ENCODE data around the gene NUDT13. TPM values are rescaled to one million over a fixed set of nuclear protein-coding genes. Genes with fewer than 3 reads are reported as not detected.
"Not testable (repeated sequence)": the region's sequence is repeated elsewhere in the genome, so short reads cannot be mapped to it uniquely, and the experiment has no call there.

NUDT13 gene
- total and polyA plus RNA-seq, 2 of the 4 experiments (the other 2 are of a cell fraction): 0.90 to 1.7 TPM

- H4K8ac ChIP-seq (ENCODE audit: low read depth in 2 of 2, low read length in 2 of 2); H3K4ac ChIP-seq (ENCODE audit: low read depth, low read length); H3K9me1 ChIP-seq (ENCODE audit: insufficient read depth, low read length); H3K4me2 ChIP-seq (ENCODE audit: low read depth, low read length); H3K27ac ChIP-seq (ENCODE audit: insufficient read depth, low read length); H3K4me3 ChIP-seq (ENCODE audit: insufficient read depth, low read depth, low read length); H3K27me3 ChIP-seq (ENCODE audit: control insufficient read depth, insufficient read depth, low read length); dilution Hi-C loops (cut with HindIII; ENCODE audit: low sequenced_read_pairs, unreplicated experiment); H4K5ac ChIP-seq (ENCODE audit: low read depth, low read length); H2BK15ac ChIP-seq (ENCODE audit: low read depth, low read length); H3K9me3 ChIP-seq (ENCODE audit: control insufficient read depth, insufficient read depth, low read length); H2BK5ac ChIP-seq (ENCODE audit: low read depth, low read length, poor library complexity, severe bottlenecking); H2AK5ac ChIP-seq (ENCODE audit: low read depth, low read length); H3K23ac ChIP-seq (ENCODE audit: low read depth, low read length); H2BK20ac ChIP-seq (ENCODE audit: low read depth, low read length); POLR2A ChIA-PET (ENCODE audit: unreplicated experiment); BruUV-seq (replicated peaks); H3K14ac ChIP-seq (replicated peaks; ENCODE audit: low read depth, low read length); intact Hi-C loops (cut with micrococcal nuclease); H2AFZ ChIP-seq (replicated peaks; ENCODE audit: low read length, poor library complexity); ATAC-seq (ENCODE audit: low read depth); H2BK120ac ChIP-seq (ENCODE audit: low read depth, low read length); H3K56ac ChIP-seq (ENCODE audit: extremely low read depth, insufficient read depth, low read length); H4K91ac ChIP-seq (ENCODE audit: insufficient read depth, low read depth, low read length); H3K9ac ChIP-seq (ENCODE audit: low read depth, low read length); in situ Hi-C loops (cut with MboI; ENCODE audit: low sequenced_read_pairs); H4K20me1 ChIP-seq (ENCODE audit: insufficient read depth, low read length); DNase-seq; H3K36me3 ChIP-seq (ENCODE audit: control insufficient read depth, insufficient read depth, low read length); H3K18ac ChIP-seq (ENCODE audit: low read depth, low read length); H3K4me1 ChIP-seq (ENCODE audit: control insufficient read depth, insufficient read depth, low read length); H2AK9ac ChIP-seq (replicated peaks; ENCODE audit: low read depth, low read length, poor library complexity): not testable (repeated sequence)
- WGBS, 2 experiments (ENCODE audit: extremely low coverage in 2 of 2, insufficient read length in 1 of 2): 83% methylated on average over 1 of the region's 4 CpGs; no CpG with 5 or more reads in 1 of the 2 experiments
- peak; percentile 36; the same call in 1 of the 2 replicates for TF ChIP-seq MAFK (IDR thresholded peaks at IDR 0.05; ENCODE audit: low read depth, low read length)
- CTCF ChIA-PET: interaction anchor here (0.7 kb wide), 1 partner anchor 12 kb away, joined by 6 read pairs; no protein-coding TSS in a partner anchor
- H3K79me1 ChIP-seq (ENCODE audit: low read depth in 1 of 2, low read length in 2 of 2): peaks cover 0 to 12% of the 10 kb centered on the region in 2 experiments; a peak in 2 of 4 replicates
Observed at GRCh38 chr10:73109248-73109652, 1.0 kb upstream of the NUDT13 start.

- H3K14ac ChIP-seq (replicated peaks; ENCODE audit: low read depth, low read length); H2AK9ac ChIP-seq (replicated peaks; ENCODE audit: low read depth, low read length, poor library complexity); H4K91ac ChIP-seq (ENCODE audit: insufficient read depth, low read depth, low read length); H2AK5ac ChIP-seq (ENCODE audit: low read depth, low read length); H4K5ac ChIP-seq (ENCODE audit: low read depth, low read length); BruUV-seq (replicated peaks); ATAC-seq (ENCODE audit: low read depth); POLR2A ChIA-PET (ENCODE audit: unreplicated experiment); H3K9me3 ChIP-seq (ENCODE audit: control insufficient read depth, insufficient read depth, low read length); H3K4me2 ChIP-seq (ENCODE audit: low read depth, low read length); H3K4ac ChIP-seq (ENCODE audit: low read depth, low read length); dilution Hi-C loops (cut with HindIII; ENCODE audit: low sequenced_read_pairs, unreplicated experiment); H3K4me1 ChIP-seq (ENCODE audit: control insufficient read depth, insufficient read depth, low read length); H4K8ac ChIP-seq (ENCODE audit: low read depth in 2 of 2, low read length in 2 of 2); H3K9ac ChIP-seq (ENCODE audit: low read depth, low read length); H2AFZ ChIP-seq (replicated peaks; ENCODE audit: low read length, poor library complexity); H3K18ac ChIP-seq (ENCODE audit: low read depth, low read length); DNase-seq; H3K4me3 ChIP-seq (ENCODE audit: insufficient read depth, low read depth, low read length); H2BK15ac ChIP-seq (ENCODE audit: low read depth, low read length); H3K27ac ChIP-seq (ENCODE audit: insufficient read depth, low read length); H3K27me3 ChIP-seq (ENCODE audit: control insufficient read depth, insufficient read depth, low read length); H3K56ac ChIP-seq (ENCODE audit: extremely low read depth, insufficient read depth, low read length); H3K9me1 ChIP-seq (ENCODE audit: insufficient read depth, low read length); CTCF ChIA-PET; in situ Hi-C loops (cut with MboI; ENCODE audit: low sequenced_read_pairs); H3K23ac ChIP-seq (ENCODE audit: low read depth, low read length); H3K36me3 ChIP-seq (ENCODE audit: control insufficient read depth, insufficient read depth, low read length); H2BK20ac ChIP-seq (ENCODE audit: low read depth, low read length); H4K20me1 ChIP-seq (ENCODE audit: insufficient read depth, low read length); H2BK120ac ChIP-seq (ENCODE audit: low read depth, low read length): not testable (repeated sequence)
- intact Hi-C loops (cut with micrococcal nuclease): loop anchor here (5.0 kb wide), 1 partner anchor 45 kb away; no protein-coding TSS in a partner anchor
- no CpG with 5 or more reads among the region's 13 CpGs for WGBS, 2 experiments (ENCODE audit: extremely low coverage in 2 of 2, insufficient read length in 1 of 2)
- H3K79me1 ChIP-seq (ENCODE audit: low read depth in 1 of 2, low read length in 2 of 2): peaks cover 6 to 12% of the 10 kb centered on the region in 2 experiments; a peak in 3 of 4 replicates
- peak overlapping the region; percentile 87 for H2BK5ac ChIP-seq (ENCODE audit: low read depth, low read length, poor library complexity, severe bottlenecking)
Observed at GRCh38 chr10:73112032-73112431, 1.8 kb downstream of the NUDT13 start.
